ENCODE data around the gene CDC14B. TPM values are rescaled to one million over a fixed set of nuclear protein-coding genes. Genes with fewer than 3 reads are reported as not detected.

CDC14B gene
- total RNA-seq, 1 donor from 2014 or later, result 39.3 TPM

GRCh38 chr9:96620181-96620514, 505 bp upstream of the CDC14B start:
- no peak for TF ChIP-seq CTCF (IDR thresholded peaks at IDR 0.05; ENCODE audit: unreplicated experiment)

GRCh38 chr9:96619124-96619465, 548 bp downstream of the CDC14B start:
- DNase-seq (ENCODE audit: low spot score in 2 of 2, unreplicated experiment in 2 of 2), result peak in 1 of 2 experiments; percentile 41
- Mint-ChIP-seq H3K27ac (no peak overlapping the region), H3K27me3 (ENCODE audit: low read depth) (no peaks in the 10 kb centered on the region), H3K4me1 (peaks cover 35% of the 10 kb centered on the region), H3K36me3 (no peaks in the 10 kb centered on the region), H3K4me3 (peak overlapping the region; percentile 51), H3K9me3 (no peaks in the 10 kb centered on the region)
- TF ChIP-seq CTCF (IDR thresholded peaks at IDR 0.05; ENCODE audit: unreplicated experiment), result no peak

More at GRCh38 chr9:96620181-96620514, 505 bp upstream of the CDC14B start:
- peaks cover 35% of the 10 kb centered on the region for H3K4me1 Mint-ChIP-seq
- H3K9me3 Mint-ChIP-seq, result no peaks in the 10 kb centered on the region
- DNase-seq (ENCODE audit: low spot score in 2 of 2, unreplicated experiment in 2 of 2), result no peak
- peak overlapping the region; percentile 95 for H3K27ac Mint-ChIP-seq
- peak overlapping the region; percentile 80 for H3K4me3 Mint-ChIP-seq
- no peaks in the 10 kb centered on the region for H3K27me3 Mint-ChIP-seq (ENCODE audit: low read depth)
- H3K36me3 Mint-ChIP-seq, result no peaks in the 10 kb centered on the region

GRCh38 chr9:96618209-96619123, 1.2 kb downstream of the CDC14B start:
- no peaks in the 10 kb centered on the region for H3K9me3 Mint-ChIP-seq
- peak; percentile 28 to 55 for DNase-seq (ENCODE audit: low spot score in 2 of 2, unreplicated experiment in 2 of 2)
- H3K4me1 Mint-ChIP-seq, result peaks cover 36% of the 10 kb centered on the region
- no peaks in the 10 kb centered on the region for H3K36me3 Mint-ChIP-seq
- no peak for TF ChIP-seq CTCF (IDR thresholded peaks at IDR 0.05; ENCODE audit: unreplicated experiment)
- peak overlapping the region; percentile 72 for H3K4me3 Mint-ChIP-seq
- H3K27me3 Mint-ChIP-seq (ENCODE audit: low read depth), result no peaks in the 10 kb centered on the region
- H3K27ac Mint-ChIP-seq, result peak overlapping the region; percentile 85

- no peaks in the 10 kb centered on the region for H3K9me3 Mint-ChIP-seq
- H3K27me3 Mint-ChIP-seq (ENCODE audit: low read depth), result no peaks in the 10 kb centered on the region
- no peaks in the 10 kb centered on the region for H3K36me3 Mint-ChIP-seq
- peak overlapping the region; percentile 72 for H3K4me3 Mint-ChIP-seq
- no peak for TF ChIP-seq CTCF (IDR thresholded peaks at IDR 0.05; ENCODE audit: unreplicated experiment)
- H3K4me1 Mint-ChIP-seq, result peaks cover 44% of the 10 kb centered on the region
- DNase-seq (ENCODE audit: low spot score in 2 of 2, unreplicated experiment in 2 of 2), result no peak
- H3K27ac Mint-ChIP-seq, result peak overlapping the region; percentile 85
Measured at GRCh38 chr9:96617439-96618185, 2.0 kb downstream of the CDC14B start.

- Mint-ChIP-seq H3K27me3 (ENCODE audit: low read depth) (no peaks in the 10 kb centered on the region), H3K9me3 (no peaks in the 10 kb centered on the region), H3K36me3 (no peaks in the 10 kb centered on the region), H3K4me1 (peaks cover 51% of the 10 kb centered on the region), H3K27ac (peak overlapping the region; percentile 85), H3K4me3 (peak overlapping the region; percentile 72)
- no peak for TF ChIP-seq CTCF (IDR thresholded peaks at IDR 0.05; ENCODE audit: unreplicated experiment)
- no peak for DNase-seq (ENCODE audit: low spot score in 2 of 2, unreplicated experiment in 2 of 2)
Measured at GRCh38 chr9:96616817-96617438, 2.7 kb downstream of the CDC14B start.
